HG02938 (cell line): Measurements from ENCODE around the gene KCNAB1.

ENCODE experiments used
- ATAC-seq: cut with Tn5 transposase; IDR thresholded peaks from one replicate; pipeline ENCODE4 v1.9.1; 2021; ENCODE audit warnings: mild to moderate bottlenecking, moderate library complexity; ENCODE audit not compliant: unreplicated experiment

Gene KCNAB1

DNA sequence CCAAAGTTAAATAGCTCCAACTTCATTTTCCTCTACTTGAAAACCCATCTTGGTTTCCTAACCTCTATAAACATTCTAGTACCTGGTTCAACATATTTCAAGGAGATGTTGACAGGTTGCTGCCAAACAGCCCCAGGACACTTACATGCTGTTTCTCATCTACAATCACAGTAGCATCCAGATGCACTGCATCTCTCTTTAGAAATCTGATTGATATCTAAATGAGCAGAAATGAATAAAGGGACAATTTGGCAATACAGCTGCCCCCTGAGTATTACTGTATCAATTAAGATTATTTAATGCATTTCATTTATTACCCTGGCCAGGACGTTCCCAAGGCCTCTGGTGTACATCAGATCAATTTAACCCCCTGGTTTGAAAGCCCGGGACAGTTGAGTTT lies 360.6 kb downstream of the KCNAB1 start:
- ATAC-seq: no peak

DNA sequence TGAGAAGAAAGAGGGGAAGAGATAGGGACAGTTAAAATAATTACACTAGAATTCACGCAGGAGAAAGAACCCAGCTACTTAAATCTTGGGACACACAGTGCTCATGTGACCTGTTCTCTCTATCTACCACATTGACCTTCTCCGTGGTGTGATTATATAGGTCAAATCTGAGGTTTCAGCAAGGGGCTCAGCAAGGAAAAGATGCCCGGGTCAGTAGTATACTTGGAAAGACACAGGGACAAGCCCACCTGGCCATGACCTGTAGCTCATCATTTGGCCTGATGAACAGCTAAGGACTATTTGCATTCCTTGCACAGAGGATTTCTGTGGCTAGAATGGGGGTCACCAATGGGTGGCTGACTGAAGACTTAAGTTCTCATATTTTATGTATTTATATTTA lies 362.6 kb downstream of the KCNAB1 start:
- ATAC-seq: peak; percentile 0

DNA sequence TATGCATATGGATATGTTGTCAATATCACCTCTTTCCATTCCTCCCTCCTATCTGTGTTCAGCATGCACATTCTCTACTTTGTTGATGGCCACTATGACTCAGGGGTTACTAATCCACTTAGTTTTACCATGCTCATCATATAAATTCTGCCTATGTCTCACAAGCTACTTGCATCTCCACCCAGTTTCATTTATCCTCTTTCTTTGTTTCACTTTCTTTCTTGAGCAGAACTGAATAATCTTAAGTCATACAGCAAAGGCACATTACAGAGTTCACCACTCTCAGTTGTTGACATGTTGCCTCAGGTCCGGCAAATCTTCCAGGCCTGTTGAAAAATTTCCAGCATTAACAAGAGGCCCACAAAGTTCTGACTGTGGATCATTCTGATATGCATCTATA lies 363.0 kb downstream of the KCNAB1 start:
- ATAC-seq: peak; percentile 91

DNA sequence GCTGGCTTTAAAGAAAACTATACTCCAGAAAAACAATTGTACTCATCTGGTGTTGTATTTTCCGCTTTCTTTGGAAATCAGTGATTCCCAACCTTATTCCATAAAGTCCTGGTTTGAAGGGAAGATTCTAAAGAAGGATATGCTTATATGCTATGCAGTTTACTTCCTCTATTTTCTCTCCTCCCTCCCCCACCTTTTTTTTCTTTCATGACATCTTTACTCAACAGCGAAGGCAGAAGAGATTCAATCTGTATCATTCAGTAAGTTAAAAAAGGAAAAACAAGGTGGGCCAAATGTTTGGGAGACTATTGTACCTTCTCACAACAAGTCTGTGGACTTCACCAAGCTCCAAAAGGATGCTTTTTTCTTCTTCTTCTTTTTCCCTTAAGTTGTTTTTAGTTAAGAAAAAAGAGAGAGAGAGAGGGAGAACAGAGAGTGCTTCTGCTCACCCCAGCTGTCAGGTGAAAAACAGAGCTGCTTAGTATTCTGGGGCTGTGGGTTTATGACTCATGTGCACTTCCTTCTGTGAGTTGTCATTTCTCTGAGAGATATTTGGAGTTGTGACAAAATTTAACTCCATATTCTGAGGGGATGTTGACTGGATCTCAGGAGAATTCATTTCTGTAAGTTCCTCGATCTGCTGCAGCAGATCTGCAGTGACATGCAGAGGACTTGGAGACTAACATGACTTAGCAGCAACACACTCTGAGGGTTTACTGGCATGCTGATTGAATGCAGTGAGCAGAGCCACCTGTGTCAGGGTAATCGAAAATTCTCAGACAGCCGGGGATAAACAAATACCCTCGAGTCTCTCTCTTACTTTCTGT lies 363.8 kb downstream of the KCNAB1 start:
- peak; percentile 82 for ATAC-seq

DNA sequence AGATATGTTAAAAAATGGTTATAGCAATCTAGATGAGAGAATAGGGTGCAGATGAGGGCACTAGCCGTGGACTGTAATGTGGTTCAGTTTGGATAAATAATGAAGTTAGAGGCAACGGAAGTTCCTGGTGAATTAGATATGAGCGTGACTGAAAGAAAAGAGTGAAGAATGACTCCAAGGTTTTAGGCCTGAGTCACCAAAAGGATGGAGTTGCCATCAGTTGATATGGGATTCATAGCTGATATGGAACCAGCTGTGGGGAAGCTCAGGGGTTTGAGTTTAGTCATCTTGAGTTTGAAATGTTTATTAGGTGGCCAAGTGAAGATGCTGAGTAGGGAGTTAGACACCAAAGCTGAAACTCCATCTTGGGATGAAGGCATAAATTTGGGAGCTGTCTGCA lies 368.4 kb downstream of the KCNAB1 start:
- no peak for ATAC-seq

DNA sequence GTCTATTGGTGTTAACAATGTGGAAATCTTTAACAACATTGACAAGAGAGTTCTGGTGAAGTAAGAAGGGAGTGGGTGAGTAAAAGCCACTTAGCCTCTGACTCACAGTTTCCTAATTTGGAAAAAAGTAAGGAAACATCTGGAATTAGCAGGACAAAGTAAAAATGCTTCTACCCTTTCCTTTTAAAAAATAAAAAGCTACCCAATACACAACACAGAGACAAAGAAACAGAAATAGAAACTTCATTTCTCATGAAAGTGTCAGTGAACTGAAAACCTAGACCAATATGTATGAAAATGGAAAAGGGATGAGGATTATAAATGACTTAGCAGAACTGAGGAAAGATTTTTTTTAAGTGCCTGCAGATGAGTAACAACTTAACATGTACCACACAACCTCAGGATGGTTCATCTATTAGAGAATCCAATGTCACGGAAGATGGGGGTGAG lies 369.1 kb downstream of the KCNAB1 start:
- no peak for ATAC-seq

DNA sequence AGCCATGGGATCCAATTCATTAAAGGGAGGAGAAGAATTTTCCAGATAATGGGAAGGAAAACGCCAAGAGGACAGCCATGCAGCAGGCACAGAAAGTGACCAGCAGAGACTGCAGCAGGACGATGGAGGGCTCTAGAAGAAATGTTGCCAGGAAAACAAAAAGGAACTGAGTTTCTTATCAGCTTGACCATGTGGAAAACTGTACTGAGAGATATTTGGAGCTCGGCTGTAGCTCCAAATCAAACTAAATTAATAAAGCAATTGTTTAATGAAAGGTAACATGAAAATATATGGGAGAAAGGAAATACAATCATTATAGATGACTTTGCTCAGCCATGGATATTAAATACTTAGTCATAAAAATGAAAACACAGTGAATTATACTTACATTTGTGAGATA lies 370.8 kb downstream of the KCNAB1 start:
- ATAC-seq: no peak

DNA sequence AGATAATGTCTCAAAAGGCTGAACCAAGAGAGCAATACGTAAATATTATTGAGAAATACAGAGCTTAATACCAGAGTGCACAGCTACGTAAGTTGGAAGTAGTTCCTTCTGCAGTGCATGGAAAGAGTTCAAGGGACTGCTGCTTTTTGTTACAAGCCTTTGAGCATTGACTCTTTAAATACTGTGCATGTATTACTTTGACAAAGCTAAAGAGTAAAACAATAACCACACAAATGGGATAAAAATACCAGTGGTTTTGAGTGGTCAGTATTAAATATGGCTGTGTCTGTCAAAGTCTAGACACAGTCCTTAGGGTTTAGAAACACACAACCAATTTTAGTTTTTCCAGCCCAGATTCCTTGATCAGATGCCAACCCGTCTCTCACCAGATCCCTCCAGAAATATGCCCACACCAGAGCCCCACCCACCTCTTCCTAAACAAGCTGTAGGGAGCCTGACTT lies 372.5 kb downstream of the KCNAB1 start:
- no peak for ATAC-seq

DNA sequence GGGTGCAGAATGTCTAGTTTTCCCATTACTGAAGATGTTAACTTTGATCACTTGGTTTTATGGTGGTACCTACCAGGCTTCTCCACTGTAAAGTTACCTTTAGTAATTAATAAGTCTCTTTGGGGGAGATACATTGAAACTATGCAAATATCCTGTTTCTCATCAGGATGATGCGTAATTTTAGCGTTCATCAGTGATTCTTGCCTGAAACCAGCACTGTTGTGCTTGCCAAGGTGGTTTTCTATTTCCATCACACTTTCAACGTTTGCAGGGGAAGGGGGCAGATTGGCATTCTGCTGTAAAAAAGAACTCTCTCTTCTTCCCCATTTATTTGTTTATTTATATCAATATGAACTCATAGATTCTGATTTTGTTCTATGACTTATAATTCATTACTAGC lies 373.5 kb downstream of the KCNAB1 start:
- no peak for ATAC-seq

DNA sequence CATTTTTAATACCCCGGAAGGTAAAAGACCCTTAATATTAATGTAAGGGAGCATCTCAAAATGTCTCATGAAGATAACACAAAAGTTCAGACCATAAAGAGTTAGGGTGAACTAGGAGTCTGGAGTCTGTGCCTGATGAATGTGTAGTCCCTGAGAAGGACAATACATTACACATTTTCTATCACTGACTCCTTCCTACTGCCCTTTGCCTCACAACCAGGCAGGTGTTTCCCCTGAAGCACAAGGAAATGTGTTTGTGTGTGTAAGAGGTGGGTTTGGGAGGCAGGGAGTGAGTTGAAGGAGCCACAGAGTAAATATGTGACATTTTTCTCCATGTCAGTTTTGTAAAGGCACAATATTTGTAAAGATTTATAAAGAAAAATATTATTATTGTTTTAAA lies 375.4 kb downstream of the KCNAB1 start:
- ATAC-seq: no peak

DNA sequence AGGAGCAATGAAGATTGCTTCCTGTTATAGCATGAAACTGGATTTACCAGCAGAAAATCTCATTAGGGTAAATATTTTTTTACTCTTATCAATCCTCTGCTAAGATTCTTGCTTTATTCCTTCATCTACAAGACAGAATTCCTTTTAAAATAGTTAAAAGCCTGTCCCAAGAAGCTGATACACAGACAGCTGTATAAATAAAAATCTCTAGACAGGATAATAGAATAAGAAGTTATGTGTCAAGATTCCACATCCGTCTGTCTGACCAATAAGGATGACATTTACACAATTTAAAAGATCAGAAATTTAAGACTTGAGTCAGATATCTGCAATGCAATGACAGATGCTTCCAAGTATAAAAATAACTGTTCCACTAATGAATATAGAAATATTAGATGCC lies 376.9 kb downstream of the KCNAB1 start:
- no peak for ATAC-seq

DNA sequence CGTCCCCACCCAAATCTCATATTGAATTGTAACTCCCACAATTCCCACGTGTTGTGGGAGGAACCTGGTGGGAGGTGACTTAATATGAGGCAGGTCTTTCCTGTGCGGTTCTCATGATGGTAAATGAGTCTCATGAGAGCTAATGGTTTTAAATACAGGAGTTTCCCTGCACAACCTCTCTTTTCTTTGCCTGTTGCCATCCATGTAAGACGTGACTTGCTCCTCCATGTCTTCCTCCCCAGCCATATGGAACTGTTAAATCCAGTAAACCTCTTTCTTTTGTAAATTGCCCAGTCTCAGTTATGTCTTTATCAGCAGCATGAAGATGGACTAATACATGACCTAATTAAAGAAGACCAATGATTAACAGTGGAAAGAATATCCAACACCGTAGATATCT lies 377.9 kb downstream of the KCNAB1 start:
- ATAC-seq: no peak

DNA sequence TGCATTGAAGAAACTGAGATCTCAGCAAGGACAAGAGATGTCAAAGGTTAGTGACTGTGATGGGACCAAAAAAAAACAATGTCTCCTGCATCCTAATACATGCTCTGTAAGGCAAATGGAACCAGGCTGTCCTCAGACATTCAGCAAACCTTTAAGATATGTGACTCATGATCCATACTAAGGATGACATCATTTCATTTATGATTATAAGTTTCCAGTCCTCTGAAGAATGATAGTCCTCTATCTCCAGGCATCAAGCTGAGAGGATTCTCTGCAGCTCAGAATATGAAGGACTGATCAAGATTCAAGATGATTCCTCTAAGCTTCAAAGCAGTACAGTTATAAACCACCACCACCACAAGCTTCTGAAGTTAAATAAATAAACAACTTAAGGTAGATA lies 386.9 kb downstream of the KCNAB1 start:
- ATAC-seq: no peak

DNA sequence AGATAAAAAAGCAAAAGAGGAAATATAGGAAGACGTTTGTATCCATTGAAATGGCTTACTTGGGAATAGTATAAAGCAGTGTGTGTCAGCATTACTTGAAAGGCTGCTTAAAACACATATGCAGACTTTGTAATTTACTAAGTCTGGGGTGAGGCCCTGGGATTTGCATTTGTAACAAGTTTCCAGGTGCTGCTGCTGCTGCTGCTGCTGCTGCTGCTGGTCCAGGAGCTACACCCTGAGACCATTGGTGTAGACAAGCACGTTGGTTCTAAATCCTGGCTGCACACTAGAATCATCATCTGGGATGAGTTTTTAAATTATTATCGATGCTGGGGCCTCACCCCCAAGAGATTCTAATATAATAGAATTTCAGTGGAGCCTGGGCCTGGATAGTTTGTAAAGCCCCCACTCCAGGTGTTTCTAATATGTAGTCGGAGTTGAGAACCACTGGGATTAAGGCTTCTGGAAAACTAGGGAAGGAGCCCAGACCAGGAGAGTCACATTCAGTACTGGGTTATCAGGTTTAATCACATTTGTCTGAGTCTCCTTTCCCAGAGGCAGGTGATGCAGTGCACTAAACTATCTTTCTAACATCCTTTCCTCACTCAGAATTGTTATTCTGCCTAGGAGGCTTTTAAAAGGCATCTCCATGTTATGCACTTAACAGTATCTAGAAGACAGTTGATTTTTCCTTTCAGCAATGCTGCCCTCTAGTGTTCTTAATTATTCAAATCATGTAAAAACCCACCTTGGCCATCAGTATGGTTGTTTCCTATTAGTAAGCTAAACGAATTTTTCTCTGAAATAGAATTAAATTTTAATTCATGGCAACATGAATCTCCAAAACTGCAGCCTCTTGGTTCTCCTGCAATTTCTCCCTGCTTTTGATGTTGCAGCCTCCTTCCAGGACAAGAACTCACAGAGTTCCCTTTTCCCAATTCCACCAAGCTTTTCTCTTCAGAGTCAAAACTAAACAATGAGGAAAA lies 389.1 kb downstream of the KCNAB1 start:
- ATAC-seq: peak; percentile 86

DNA sequence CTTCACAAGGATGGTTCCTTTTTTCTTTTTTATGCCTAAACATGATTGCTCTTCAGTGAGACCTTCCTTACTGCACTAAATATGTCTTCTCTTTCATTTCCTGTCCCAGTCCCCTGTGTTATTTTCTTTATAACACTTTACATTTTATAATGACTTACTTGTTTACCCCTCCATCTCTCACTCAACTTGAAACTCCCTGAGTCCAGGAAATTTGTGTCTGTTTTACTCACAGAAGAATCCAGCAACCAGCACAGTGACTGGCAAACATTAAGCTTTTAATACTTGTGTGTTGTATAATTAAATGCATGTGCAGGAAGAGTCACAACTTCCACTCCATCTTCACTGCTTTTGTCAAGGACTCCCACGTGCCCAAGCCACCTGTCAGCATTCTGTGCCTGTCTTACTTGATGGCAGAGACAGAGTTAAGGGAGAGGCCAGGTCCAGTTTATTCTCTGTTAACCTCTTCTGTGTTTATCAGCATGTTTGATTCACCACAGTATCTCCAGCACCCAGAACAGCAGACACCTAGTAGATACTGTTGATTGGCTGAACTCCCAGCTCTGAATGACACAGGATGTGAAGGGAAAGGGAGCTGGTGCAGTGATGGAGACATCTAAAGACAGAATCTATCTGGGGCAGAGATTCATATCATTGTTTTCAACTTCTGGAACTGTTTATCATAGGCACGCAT lies 391.8 kb downstream of the KCNAB1 start:
- no peak for ATAC-seq

DNA sequence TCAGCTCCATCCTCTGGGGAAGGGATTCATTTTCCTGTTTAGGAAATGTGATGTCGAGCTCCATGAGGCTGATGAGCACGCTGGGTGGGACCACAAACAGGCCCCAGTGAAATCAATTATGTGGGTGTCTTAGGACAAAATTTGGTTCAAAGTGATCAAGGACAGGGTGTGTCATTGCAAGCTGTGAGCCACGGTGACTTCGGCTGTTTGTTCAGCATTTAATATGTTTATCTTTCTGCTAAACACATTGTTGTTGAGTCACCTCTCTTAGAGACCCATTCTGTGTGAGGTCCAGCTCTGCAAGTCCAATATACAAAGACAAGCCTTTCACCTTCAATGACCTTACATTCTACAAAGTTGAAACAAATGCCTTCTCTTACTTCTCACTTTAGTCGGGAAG lies 393.2 kb downstream of the KCNAB1 start:
- ATAC-seq: no peak

DNA sequence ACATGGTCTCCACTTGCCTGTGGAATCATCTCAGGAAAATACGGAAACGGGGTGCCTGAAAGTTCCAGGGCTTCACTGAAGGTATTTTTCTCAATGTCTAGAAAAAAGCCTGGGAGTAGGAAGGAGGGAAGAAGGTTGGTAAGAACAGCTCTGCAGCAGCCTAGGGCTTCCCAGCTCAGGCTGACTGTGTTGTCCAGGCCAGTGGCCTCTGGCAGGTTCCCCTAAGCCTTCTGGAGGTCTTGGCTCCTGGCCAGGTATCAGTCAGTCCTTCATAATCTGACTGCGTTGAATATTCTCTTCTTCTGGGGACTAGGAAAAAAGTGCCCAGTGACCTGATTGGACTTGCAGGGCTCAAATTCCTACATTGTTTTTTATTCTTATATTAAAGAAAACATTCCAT lies 395.9 kb downstream of the KCNAB1 start:
- no peak for ATAC-seq

DNA sequence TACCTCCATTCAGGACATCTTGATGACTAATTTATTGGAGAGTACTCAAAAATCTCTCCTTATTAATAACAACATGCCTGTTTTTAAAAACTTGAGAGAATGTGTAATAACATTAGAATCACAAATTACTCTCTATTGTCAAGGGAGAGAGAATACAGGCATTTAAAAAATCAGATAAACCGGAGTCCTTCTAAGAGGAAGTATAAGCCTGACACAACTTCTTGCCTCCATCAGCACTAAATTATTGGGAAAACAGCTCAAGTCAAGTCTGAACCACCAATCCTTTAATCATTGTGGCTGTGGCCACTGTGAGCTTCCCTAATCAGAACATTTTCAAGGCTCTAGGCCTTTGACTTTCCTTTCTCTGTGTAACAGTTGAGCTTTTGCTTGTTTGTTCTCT lies 396.6 kb downstream of the KCNAB1 start:
- ATAC-seq: no peak

DNA sequence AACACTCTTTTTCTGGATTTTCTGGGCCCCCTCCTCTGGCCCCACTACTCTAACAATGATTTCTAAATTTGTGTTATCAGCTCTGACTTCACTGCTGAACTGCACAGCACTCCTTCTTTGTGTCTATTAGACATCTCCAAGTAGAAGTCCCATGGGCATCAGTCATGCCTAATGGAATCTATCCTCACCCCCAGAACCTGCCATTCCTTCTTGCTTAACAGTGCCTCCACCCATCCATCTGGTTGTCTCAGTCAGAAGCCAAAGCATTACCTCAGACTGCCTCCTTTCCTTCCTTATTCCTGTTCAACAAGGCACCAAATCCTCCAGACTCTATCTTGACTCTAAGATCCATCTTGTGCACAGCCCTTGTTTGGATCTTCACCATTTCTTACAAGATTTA lies 398.3 kb downstream of the KCNAB1 start:
- ATAC-seq: no peak

DNA sequence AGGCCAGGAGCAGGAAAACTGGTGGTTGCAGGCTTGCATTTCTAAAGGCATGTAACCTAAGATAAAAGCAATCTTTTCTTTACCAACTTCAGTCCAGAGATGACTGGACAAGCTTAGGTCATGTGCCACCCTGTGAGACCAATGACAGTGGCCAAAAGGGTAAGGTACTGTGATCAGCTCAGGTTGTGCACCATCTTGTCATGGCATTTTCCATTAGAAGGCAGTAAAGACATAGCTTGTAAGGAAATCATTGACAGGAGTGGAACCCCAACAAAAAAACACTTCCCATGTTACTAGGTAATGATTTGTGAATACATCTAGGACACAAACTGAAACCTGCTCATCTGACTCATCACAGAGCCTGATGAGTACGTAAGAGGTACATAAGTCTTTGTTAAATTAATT lies 399.4 kb downstream of the KCNAB1 start:
- ATAC-seq: peak; percentile 94

DNA sequence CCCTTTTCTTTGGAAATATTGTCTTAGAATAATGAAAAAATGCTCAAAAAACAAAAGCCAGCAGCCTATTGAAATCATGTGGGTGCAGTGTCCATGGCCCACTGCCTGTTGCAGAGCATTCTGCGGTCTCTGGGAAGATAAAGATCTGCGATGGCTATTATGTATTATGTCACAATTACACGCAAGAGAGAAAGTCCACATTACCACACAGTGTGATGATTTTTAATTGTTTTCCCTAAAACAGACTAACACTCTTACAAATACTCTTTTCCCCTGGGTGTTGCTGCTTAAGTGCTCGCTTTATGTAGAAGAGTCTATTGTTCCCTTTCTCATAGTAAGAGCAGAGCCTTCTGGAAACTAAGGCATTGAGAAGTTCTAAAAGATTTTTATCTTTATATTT lies 402.3 kb downstream of the KCNAB1 start:
- ATAC-seq: no peak
